ENCODE results near the gene RESP18.

Gene RESP18

GRCh38 chr2:219352448-219353023 lies 20.0 kb upstream of the RESP18 start:
- Histone ChIP-seq H3K9ac (no peak overlapping the region), H4K20me1 (ENCODE audit: insufficient read depth) (no peaks in the 10 kb centered on the region), H3K36me3 (ENCODE audit: insufficient read depth) (no peaks in the 10 kb centered on the region), H3K27me3 (ENCODE audit: insufficient read depth, low read depth) (no peaks in the 10 kb centered on the region), H3K4me3 (IDR thresholded peaks at IDR 0.05; ENCODE audit: insufficient read depth, low read depth, low read length) (no peak overlapping the region), H3K4me1 (ENCODE audit: low read depth, poor library complexity, severe bottlenecking) (no peaks in the 10 kb centered on the region), H2AFZ (ENCODE audit: low read depth) (no peak overlapping the region), H3K27ac (no peak overlapping the region), H3K4me2 (no peak overlapping the region), H3K79me2 (ENCODE audit: insufficient read depth, low read depth) (no peaks in the 10 kb centered on the region)
- TF ChIP-seq CTCF (conservative IDR thresholded peaks at IDR 0.05; ENCODE audit: low read depth, low read length) = peak; percentile 76

DNA sequence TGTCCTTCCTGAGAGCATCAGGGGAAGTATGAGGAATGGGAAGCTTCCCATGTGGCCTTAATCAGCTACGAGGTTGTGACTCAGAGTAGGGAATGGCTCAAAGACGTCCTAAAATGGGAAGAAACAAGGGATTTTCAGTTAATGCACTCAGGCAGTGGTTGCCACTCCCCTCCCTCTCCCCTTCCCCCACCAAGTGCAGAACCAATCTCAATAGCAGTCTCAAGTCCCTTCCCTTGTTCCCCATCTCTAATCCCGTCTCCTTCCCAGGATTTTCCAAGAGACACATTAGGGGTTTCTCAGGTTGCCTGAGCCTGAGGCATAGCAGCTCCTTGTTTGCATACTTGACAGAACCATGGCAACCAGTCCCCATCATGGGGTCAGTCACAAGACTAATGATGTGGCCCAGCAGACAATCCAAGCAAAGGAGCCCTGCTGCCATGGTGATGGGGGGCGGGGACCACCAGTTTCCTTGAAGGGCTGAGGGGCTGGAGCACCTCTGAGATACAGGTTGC lies 18.2 kb upstream of the RESP18 start:
- Histone ChIP-seq H2AFZ (ENCODE audit: low read depth) (no peak overlapping the region), H3K4me3 (IDR thresholded peaks at IDR 0.05; ENCODE audit: insufficient read depth, low read depth, low read length) (no peak overlapping the region), H3K4me2 (no peak overlapping the region), H3K27ac (no peak overlapping the region), H3K4me1 (ENCODE audit: low read depth, poor library complexity, severe bottlenecking) (no peaks in the 10 kb centered on the region), H3K79me2 (ENCODE audit: insufficient read depth, low read depth) (no peaks in the 10 kb centered on the region), H3K9ac (no peak overlapping the region), H3K36me3 (ENCODE audit: insufficient read depth) (no peaks in the 10 kb centered on the region), H3K27me3 (ENCODE audit: insufficient read depth, low read depth) (no peaks in the 10 kb centered on the region), H4K20me1 (ENCODE audit: insufficient read depth) (no peaks in the 10 kb centered on the region)
- no peak for TF ChIP-seq CTCF (conservative IDR thresholded peaks at IDR 0.05; ENCODE audit: low read depth, low read length)

DNA sequence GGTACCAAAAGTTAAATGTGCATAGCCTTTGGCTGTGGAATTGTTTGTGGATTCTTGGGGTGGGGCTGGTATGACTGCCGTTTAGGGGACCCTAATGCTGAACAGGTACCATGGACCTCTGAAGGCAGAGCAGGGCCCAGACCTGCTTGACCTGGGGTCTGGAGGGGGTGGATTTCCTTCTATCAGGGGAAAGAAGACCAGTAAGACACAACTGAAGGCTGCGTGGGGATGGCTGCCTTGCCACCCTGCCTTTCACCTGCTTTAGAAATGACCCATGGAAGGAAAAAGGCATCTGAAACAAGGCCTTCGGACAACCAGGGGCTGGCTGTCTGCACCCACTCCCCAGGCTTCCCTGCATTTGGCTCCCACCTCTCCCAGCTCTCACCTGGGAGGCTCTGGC lies 17.7 kb upstream of the RESP18 start:
- no peak overlapping the region for H3K9ac ChIP-seq

DNA sequence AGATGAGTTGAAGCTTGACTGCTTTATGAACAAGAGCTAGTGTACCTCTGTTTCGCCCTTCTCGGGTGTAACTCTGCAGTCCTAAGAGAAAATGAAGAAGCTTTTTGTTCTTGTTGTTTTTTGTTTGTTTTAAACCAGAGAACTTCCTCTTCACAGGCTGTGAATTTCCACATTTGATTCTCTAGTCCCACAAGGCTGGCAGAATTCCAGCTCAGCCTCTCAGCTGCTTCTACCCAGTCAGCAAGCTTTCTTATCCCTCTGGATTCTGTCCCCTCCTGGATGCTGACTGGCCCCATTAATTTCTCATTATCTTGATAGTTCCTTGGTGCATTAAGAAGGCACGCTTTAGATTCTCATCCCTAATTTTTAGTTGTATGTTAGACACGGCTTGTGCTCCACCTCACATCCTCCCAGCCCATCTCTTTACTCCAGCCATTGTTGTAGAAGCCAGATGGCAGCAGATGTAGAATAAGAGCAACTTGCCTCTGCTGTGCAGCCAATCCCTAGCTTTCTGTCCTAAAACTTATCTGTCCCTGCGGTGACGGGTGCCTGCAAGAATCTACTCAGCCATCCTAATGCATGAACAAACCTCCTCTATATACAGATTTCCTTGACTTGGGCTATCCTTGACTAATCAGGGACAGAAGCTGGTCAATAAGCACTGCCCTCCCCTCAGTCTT lies 12.3 kb upstream of the RESP18 start:
- Histone ChIP-seq H4K20me1 (ENCODE audit: insufficient read depth) (no peaks in the 10 kb centered on the region), H3K36me3 (ENCODE audit: insufficient read depth) (no peaks in the 10 kb centered on the region), H2AFZ (ENCODE audit: low read depth) (no peak overlapping the region), H3K27me3 (ENCODE audit: insufficient read depth, low read depth) (no peaks in the 10 kb centered on the region), H3K4me3 (IDR thresholded peaks at IDR 0.05; ENCODE audit: insufficient read depth, low read depth, low read length) (no peak overlapping the region), H3K9ac (no peak overlapping the region), H3K4me1 (ENCODE audit: low read depth, poor library complexity, severe bottlenecking) (no peaks in the 10 kb centered on the region), H3K79me2 (ENCODE audit: insufficient read depth, low read depth) (no peaks in the 10 kb centered on the region), H3K27ac (no peak overlapping the region), H3K4me2 (no peak overlapping the region)
- TF ChIP-seq CTCF (conservative IDR thresholded peaks at IDR 0.05; ENCODE audit: low read depth, low read length) = no peak

More for the DNA sequence above, 17.7 kb upstream of the RESP18 start:
- Histone ChIP-seq H4K20me1 (ENCODE audit: insufficient read depth) (no peaks in the 10 kb centered on the region), H3K79me2 (ENCODE audit: insufficient read depth, low read depth) (no peaks in the 10 kb centered on the region), H3K27ac (no peak overlapping the region), H3K4me3 (IDR thresholded peaks at IDR 0.05; ENCODE audit: insufficient read depth, low read depth, low read length) (no peak overlapping the region), H3K4me1 (ENCODE audit: low read depth, poor library complexity, severe bottlenecking) (no peaks in the 10 kb centered on the region), H3K4me2 (no peak overlapping the region), H3K27me3 (ENCODE audit: insufficient read depth, low read depth) (no peaks in the 10 kb centered on the region), H2AFZ (ENCODE audit: low read depth) (no peak overlapping the region), H3K36me3 (ENCODE audit: insufficient read depth) (no peaks in the 10 kb centered on the region)
- TF ChIP-seq CTCF (conservative IDR thresholded peaks at IDR 0.05; ENCODE audit: low read depth, low read length) = no peak
